GM12872 (cell line): ENCODE data around the gene TGFBR3L.

ENCODE experiments used
- CTCF ChIP-seq: IDR thresholded peaks from 3 replicates; pipeline ENCODE4 v1.5.1; 2011; ENCODE audit warnings: low read depth, mild to moderate bottlenecking, low read length, moderate library complexity; ENCODE audit not compliant: insufficient read depth

The TGFBR3L gene

GRCh38 chr19:7874076-7874896 is 40.3 kb upstream of the TGFBR3L start, which contains the start of gene PRR36:
TSS of gene PRR36 (minus strand) at chr19:7874390. CDS start at chr19:7873689, 701 bp downstream.
- TF ChIP-seq CTCF: no peak

- no peak for TF ChIP-seq CTCF
These were observed 39.7 kb upstream of the TGFBR3L start for GRCh38 chr19:7874897-7875273.

- no peak for TF ChIP-seq CTCF
These were observed 37.3 kb upstream of the TGFBR3L start for GRCh38 chr19:7877249-7877836.

GRCh38 chr19:7879111-7879807 is 35.4 kb upstream of the TGFBR3L start:
- TF ChIP-seq CTCF: no peak

GRCh38 chr19:7879836-7880235 is 34.8 kb upstream of the TGFBR3L start:
- no peak for TF ChIP-seq CTCF

GRCh38 chr19:7881910-7882309 is 32.7 kb upstream of the TGFBR3L start:
- TF ChIP-seq CTCF: no peak

- no peak for TF ChIP-seq CTCF
These were observed 31.5 kb upstream of the TGFBR3L start for GRCh38 chr19:7883105-7883504.
